ENCODE data around the gene CPLX1. TPM values are rescaled to one million over a fixed set of nuclear protein-coding genes. Genes with fewer than 3 reads are reported as not detected.

CPLX1 gene
- total RNA-seq, 1 donor from 2014 or later, result not detected

- H3K9me3 Mint-ChIP-seq (ENCODE audit: low read depth), result no peaks in the 10 kb centered on the region
- peaks cover 25% of the 10 kb centered on the region for H3K36me3 Mint-ChIP-seq (ENCODE audit: low read depth)
- H3K4me3 Mint-ChIP-seq (ENCODE audit: unreplicated experiment), result no peak overlapping the region
- peaks cover 46% of the 10 kb centered on the region for H3K4me1 Mint-ChIP-seq (ENCODE audit: low read depth)
- no peak for TF ChIP-seq CTCF (IDR thresholded peaks at IDR 0.05)
- DNase-seq (ENCODE audit: low spot score), result peak; percentile 65
- H3K27me3 Mint-ChIP-seq (ENCODE audit: low read depth), result no peaks in the 10 kb centered on the region
- no peak overlapping the region for H3K27ac Mint-ChIP-seq (ENCODE audit: unreplicated experiment)
These were observed 56.9 kb downstream of the CPLX1 start for GRCh38 chr4:768995-769394.

- no peak overlapping the region for H3K4me3 Mint-ChIP-seq (ENCODE audit: unreplicated experiment)
- no peak for TF ChIP-seq CTCF (IDR thresholded peaks at IDR 0.05)
- H3K27ac Mint-ChIP-seq (ENCODE audit: unreplicated experiment), result peak overlapping the region; percentile 2
- peaks cover 28% of the 10 kb centered on the region for H3K36me3 Mint-ChIP-seq (ENCODE audit: low read depth)
- no peaks in the 10 kb centered on the region for H3K27me3 Mint-ChIP-seq (ENCODE audit: low read depth)
- peaks cover 42% of the 10 kb centered on the region for H3K4me1 Mint-ChIP-seq (ENCODE audit: low read depth)
- H3K9me3 Mint-ChIP-seq (ENCODE audit: low read depth), result no peaks in the 10 kb centered on the region
- DNase-seq (ENCODE audit: low spot score), result peak; percentile 51
These were observed 57.9 kb downstream of the CPLX1 start for GRCh38 chr4:768076-768475.

- peak; percentile 68 for DNase-seq (ENCODE audit: low spot score)
- H3K4me1 Mint-ChIP-seq (ENCODE audit: low read depth), result peaks cover 28% of the 10 kb centered on the region
- H3K27me3 Mint-ChIP-seq (ENCODE audit: low read depth), result no peaks in the 10 kb centered on the region
- TF ChIP-seq CTCF (IDR thresholded peaks at IDR 0.05), result no peak
- peak overlapping the region; percentile 32 for H3K27ac Mint-ChIP-seq (ENCODE audit: unreplicated experiment)
- no peaks in the 10 kb centered on the region for H3K9me3 Mint-ChIP-seq (ENCODE audit: low read depth)
- H3K4me3 Mint-ChIP-seq (ENCODE audit: unreplicated experiment), result no peak overlapping the region
- peaks cover 36% of the 10 kb centered on the region for H3K36me3 Mint-ChIP-seq (ENCODE audit: low read depth)
These were observed 59.2 kb downstream of the CPLX1 start for GRCh38 chr4:766559-767283.

DNA sequence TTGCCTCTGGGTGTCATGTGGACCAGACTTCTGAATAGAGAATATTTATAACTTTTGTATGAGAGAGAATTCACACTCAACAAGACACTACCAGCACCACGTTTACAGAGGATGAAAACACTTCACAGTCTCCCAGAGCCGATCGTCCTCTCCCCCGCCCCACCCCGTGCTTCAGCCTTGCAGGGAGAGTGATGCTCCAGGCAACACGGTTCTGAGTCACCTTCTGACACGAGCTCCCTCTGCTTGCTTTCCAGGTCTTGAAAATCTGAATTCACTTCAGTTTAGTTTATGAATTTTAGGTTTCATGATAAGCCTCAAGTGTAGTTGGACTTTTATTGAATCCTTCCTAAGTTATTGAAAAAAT is 59.8 kb downstream of the CPLX1 start:
- Mint-ChIP-seq H3K36me3 (ENCODE audit: low read depth) (peaks cover 41% of the 10 kb centered on the region), H3K9me3 (ENCODE audit: low read depth) (no peaks in the 10 kb centered on the region), H3K4me3 (ENCODE audit: unreplicated experiment) (no peak overlapping the region), H3K27ac (ENCODE audit: unreplicated experiment) (peak overlapping the region; percentile 71), H3K27me3 (ENCODE audit: low read depth) (no peaks in the 10 kb centered on the region), H3K4me1 (ENCODE audit: low read depth) (peaks cover 27% of the 10 kb centered on the region)
- DNase-seq (ENCODE audit: low spot score), result no peak
- TF ChIP-seq CTCF (IDR thresholded peaks at IDR 0.05), result no peak

- Mint-ChIP-seq H3K4me1 (ENCODE audit: low read depth) (peaks cover 26% of the 10 kb centered on the region), H3K9me3 (ENCODE audit: low read depth) (no peaks in the 10 kb centered on the region), H3K4me3 (ENCODE audit: unreplicated experiment) (no peak overlapping the region), H3K27ac (ENCODE audit: unreplicated experiment) (peak overlapping the region; percentile 71), H3K27me3 (ENCODE audit: low read depth) (no peaks in the 10 kb centered on the region), H3K36me3 (ENCODE audit: low read depth) (peaks cover 46% of the 10 kb centered on the region)
- peak; percentile 55 for DNase-seq (ENCODE audit: low spot score)
- no peak for TF ChIP-seq CTCF (IDR thresholded peaks at IDR 0.05)
These were observed 61.3 kb downstream of the CPLX1 start for GRCh38 chr4:764405-765169.

All from chondrocyte (in vitro differentiated cells).